DOHH2 (cell line): ENCODE results near the gene SPATA25.

Experiments
- EZH2phosphoT487 ChIP-seq: fragments of 200-600 bp; sonication (generic); IDR thresholded peaks from 2 replicates; pipeline ENCODE4 v1.6.1; 2017; ENCODE audit warnings: borderline replicate concordance, mild to moderate bottlenecking, antibody characterized with exemption, low read length, moderate library complexity, mixed read lengths
- TF ChIP-seq, protein P1 (sequence below): fragments of 200-600 bp; sonication (generic); IDR thresholded peaks from one replicate; pipeline ENCODE4 v1.5.1; 2014; ENCODE audit warnings: antibody characterized with exemption, mild to moderate bottlenecking, low read depth, low read length; ENCODE audit not compliant: poor library complexity, severe bottlenecking

- TF ChIP-seq, protein P1, sequence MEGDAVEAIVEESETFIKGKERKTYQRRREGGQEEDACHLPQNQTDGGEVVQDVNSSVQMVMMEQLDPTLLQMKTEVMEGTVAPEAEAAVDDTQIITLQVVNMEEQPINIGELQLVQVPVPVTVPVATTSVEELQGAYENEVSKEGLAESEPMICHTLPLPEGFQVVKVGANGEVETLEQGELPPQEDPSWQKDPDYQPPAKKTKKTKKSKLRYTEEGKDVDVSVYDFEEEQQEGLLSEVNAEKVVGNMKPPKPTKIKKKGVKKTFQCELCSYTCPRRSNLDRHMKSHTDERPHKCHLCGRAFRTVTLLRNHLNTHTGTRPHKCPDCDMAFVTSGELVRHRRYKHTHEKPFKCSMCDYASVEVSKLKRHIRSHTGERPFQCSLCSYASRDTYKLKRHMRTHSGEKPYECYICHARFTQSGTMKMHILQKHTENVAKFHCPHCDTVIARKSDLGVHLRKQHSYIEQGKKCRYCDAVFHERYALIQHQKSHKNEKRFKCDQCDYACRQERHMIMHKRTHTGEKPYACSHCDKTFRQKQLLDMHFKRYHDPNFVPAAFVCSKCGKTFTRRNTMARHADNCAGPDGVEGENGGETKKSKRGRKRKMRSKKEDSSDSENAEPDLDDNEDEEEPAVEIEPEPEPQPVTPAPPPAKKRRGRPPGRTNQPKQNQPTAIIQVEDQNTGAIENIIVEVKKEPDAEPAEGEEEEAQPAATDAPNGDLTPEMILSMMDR: no peak
- no peak for TF ChIP-seq EZH2phosphoT487
Observed at GRCh38 chr20:45892049-45892825, 4.8 kb upstream of the SPATA25 start.
